SU-DHL-6 (cell line): ENCODE data around the gene ZNF837.

Experiments used
- H2AFZ ChIP-seq: fragments of 200-600 bp; sonication (generic); 2 replicates; pipeline ENCODE4 v1.6.1; 2014; ENCODE audit warnings: low read depth, mild to moderate bottlenecking, moderate library complexity, mixed read lengths, antibody characterized with exemption, low read length; ENCODE audit not compliant: severe bottlenecking
- H3F3A ChIP-seq: fragments of 200-600 bp; shearing (Covaris generic); 2 replicates; pipeline ENCODE4 v1.6.0; 2016; ENCODE audit warnings: antibody characterized with exemption, mild to moderate bottlenecking; ENCODE audit not compliant: insufficient read depth
- H3K27ac ChIP-seq: fragments of 200-600 bp; sonication (generic); 2 replicates; pipeline ENCODE4 v1.5.1; 2016; ENCODE audit warnings: low read depth, mild to moderate bottlenecking, low read length, moderate library complexity, mixed read lengths
- H3K27me3 ChIP-seq: fragments of 200-600 bp; sonication (generic), shearing (Covaris generic); 2 replicates; pipeline ENCODE4 v1.6.0; 2014; ENCODE audit warnings: mild to moderate bottlenecking, low read length
- H3K36me3 ChIP-seq: fragments of 200-600 bp; sonication (generic); 2 replicates; pipeline ENCODE4 v1.6.1; 2014; ENCODE audit warnings: mild to moderate bottlenecking, low read length, mixed read lengths
- H3K4me2 ChIP-seq: fragments of 300-600, 200-600 bp; shearing (Covaris generic), sonication (generic); 2 replicates; pipeline ENCODE4 v1.6.0; 2014; ENCODE audit warnings: low read length, low read depth, mild to moderate bottlenecking; ENCODE audit not compliant: poor library complexity, severe bottlenecking
- H3K4me3 ChIP-seq: fragments of 200-600 bp; sonication (generic); 2 replicates; pipeline ENCODE4 v1.5.1; 2014; ENCODE audit warnings: antibody characterized with exemption, low read length, mild to moderate bottlenecking, mixed read lengths; ENCODE audit not compliant: insufficient read depth, poor library complexity, severe bottlenecking
- H3K79me2 ChIP-seq: fragments of 200-600 bp; sonication (generic); 2 replicates; pipeline ENCODE4 v1.6.1; 2014; ENCODE audit warnings: mild to moderate bottlenecking, low read length, moderate library complexity; ENCODE audit not compliant: insufficient read depth
- H3K9ac ChIP-seq: fragments of 200-600 bp; sonication (generic); 2 replicates; pipeline ENCODE4 v1.7.0; 2014; ENCODE audit warnings: mild to moderate bottlenecking, low read length
- H3K9me2 ChIP-seq: fragments of 200-600 bp; sonication (generic); replicated peaks from 2 replicates; pipeline ENCODE4 v1.6.1; 2014; ENCODE audit warnings: low read length; ENCODE audit not compliant: insufficient read depth
- H3K9me3 ChIP-seq: fragments of 200-600 bp; sonication (generic); 2 replicates; pipeline ENCODE4 v1.6.1; 2014; ENCODE audit warnings: low read length, mixed read lengths; ENCODE audit not compliant: insufficient read depth
- H4K20me1 ChIP-seq: fragments of 200-600 bp; sonication (generic); 2 replicates; pipeline ENCODE4 v1.6.1; 2014; ENCODE audit warnings: low read depth, mild to moderate bottlenecking, antibody characterized with exemption, low read length, moderate library complexity, mixed read lengths
- CTCF ChIP-seq: fragments of 200-600 bp; sonication (generic); IDR thresholded peaks from one replicate; pipeline ENCODE4 v1.5.1; 2017; ENCODE audit warnings: antibody characterized with exemption, mild to moderate bottlenecking, low read length, moderate library complexity; ENCODE audit not compliant: insufficient read depth, poor library complexity, severe bottlenecking
- EZH2phosphoT487 ChIP-seq: fragments of 200-600 bp; sonication (generic), shearing (Covaris generic); conservative IDR thresholded peaks from 2 replicates; pipeline ENCODE4 v1.6.1; 2018; ENCODE audit warnings: mild to moderate bottlenecking, antibody characterized with exemption, low read length, moderate library complexity, mixed read lengths

Gene ZNF837

GRCh38 chr19:58318297-58318696 is 62.5 kb downstream of the ZNF837 start:
- TF ChIP-seq EZH2phosphoT487: no peak
- TF ChIP-seq CTCF: no peak
- Histone ChIP-seq H3K4me3 (no peak overlapping the region), H4K20me1 (no peaks in the 10 kb centered on the region), H3K9ac (no peak overlapping the region), H3K9me2 (no peaks in the 10 kb centered on the region), H3K79me2 (no peaks in the 10 kb centered on the region), H3K27ac (no peak overlapping the region), H3F3A (0 out of 2 replicates have a peak, but pooled peaks cover 4% of the 10 kb centered on the region), H3K4me2 (no peak overlapping the region), H2AFZ (no peak overlapping the region), H3K36me3 (peaks cover 6% of the 10 kb centered on the region), H3K27me3 (no peaks in the 10 kb centered on the region), H3K9me3 (no peaks in the 10 kb centered on the region)
